Stimulated activated CD4-positive, alpha-beta T cell treated with anti-CD3 and anti-CD28 coated beads, Interleukin-1b, Interleukin-23, amount 100 ng/mL, for 48 hours (primary cell): ENCODE results near the gene ZNF787.

Experiments used
- DNase-seq: peaks from one replicate; pipeline ENCODE4 v3.0.0-alpha.2; 2020

ZNF787 gene

DNA sequence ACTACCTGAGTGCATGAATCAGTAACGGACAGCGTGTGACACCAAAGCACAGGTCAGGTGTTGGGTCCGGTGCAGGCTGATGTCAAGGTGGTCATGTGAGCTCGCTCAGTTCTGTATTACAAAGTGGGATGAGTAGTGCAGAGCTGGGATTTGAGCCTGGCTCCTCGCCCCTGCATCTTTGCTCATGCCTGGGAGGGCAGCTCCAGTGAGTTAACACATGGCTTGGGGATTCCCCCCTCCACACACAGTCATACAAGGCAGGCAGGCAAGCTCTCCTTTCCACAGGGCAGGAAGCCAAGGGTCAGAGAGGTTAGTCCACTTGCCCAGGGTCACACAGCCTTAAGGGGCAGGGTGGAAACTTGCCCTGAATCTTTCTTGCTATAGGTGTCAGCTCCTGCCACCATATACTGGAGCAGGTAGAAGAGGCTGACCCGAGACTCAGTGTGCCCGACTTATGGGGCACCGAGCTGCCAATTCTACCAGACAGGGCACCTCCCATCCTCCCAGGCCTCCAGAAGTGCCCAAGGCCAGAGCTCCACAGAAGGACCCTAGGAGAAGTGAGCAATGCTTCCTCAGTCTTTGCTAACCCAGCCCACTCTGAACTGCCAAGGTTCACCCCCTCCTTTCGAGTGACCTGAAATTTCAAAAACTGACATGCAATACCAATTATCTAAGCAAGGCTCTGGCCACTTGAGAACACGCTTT, 35.4 kb downstream of the ZNF787 start:
- DNase-seq = no peak

DNA sequence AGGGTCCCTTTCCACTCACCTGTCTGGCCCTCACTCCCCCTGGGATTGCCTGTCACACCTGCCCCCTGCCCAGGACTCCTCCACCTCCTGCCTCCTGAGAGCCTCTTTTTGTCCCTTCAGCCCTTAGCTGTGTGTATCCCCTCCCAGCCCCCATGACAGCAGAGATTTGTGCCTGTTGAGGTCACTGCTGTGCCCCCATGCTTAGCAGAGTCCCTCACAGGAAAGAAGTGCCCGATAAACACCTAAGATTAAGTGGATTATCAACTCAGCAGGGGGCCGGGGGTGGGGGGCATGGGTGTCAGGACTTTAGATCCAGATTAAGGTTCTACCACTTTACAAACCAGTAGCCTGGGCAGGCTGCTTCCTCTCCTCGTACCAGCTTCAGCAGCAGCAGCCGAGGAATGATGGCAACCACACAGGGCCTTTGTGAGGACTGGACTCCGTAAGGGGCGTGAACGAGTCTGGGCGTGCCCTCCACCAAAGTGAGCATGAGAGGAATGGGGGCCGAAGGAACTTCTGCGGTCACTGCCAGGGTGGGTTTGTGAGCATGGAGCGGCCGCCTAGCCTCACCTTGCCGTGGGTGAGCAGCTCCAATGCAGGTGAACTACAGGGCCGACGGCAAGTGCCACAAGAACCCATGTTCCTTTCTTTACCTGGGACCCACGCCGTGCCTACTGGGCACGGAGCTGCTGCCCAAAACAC, 36.1 kb downstream of the ZNF787 start:
- DNase-seq = no peak

DNA sequence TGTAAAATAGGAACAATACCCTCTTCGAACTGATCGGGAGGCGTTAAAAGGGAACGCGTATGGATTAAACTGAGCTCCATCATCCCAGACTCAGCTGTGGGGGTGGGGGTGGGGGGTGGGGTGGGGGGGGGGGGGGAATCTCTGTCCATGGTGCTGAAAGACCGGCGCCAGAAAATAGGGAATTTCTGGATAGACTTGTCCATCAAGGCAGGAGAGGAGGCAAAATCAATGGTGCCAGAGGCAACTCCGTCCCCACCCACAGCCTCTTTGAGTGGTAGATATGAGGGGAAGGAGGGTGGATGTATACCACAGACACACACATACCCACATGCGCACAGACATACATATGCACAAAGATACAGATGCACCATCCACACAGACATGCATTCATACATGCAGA, 37.4 kb downstream of the ZNF787 start:
- DNase-seq = no peak

DNA sequence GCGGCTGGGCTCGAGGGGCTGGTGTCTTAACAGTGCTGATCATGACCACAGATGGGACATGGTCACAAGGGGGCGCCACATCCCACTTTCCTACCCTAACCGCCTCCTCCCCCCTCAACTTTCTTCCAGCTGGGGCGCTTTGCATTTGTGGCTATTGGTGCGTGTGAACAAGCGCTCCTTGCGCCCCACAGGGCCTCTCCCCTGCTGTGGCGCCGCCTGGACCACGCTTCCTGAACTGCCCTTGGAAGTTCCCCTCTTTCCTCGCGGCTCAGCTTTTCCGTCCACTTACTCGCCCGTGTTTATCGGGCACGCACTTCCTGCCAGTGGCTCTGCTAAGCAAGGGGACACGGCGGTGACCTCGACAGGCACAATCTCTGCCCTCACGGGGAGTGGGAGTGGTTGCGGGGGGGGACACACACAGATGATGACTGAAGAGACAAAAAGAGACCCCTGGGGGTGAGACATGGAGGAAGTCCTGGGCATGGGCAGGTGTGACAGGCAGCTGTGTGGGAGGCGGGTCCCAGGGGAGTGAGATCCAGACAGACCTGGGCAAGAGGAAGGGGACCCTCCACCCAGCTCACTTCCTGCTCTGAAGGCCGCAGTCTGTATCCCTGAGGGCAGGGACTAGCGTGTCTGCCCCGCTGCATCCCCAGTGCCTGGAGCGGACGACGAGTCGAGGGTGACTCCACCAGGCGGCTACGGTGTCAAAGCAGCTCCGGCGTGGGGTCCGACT, 40.3 kb downstream of the ZNF787 start:
- DNase-seq = peak; percentile 70

DNA sequence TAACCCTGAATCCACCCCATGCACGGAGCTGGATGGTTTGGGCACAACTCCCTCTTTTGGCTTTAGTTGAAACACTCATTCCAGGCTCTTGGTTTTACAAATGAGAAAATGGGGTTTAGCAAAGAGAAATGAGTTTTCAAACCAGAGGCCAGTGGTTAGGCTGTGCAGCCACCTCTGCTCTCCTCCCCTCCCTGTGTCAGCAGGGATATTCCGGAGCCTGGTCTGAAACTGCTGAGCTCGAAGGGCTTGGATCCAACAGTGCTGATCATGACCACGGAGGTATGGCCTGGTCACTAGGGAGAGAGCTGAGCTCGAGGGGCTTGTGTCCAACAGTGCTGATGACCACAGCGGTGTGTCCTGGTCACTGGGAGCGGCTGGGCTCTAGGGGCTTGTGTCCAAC, 41.5 kb downstream of the ZNF787 start:
- no peak for DNase-seq

DNA sequence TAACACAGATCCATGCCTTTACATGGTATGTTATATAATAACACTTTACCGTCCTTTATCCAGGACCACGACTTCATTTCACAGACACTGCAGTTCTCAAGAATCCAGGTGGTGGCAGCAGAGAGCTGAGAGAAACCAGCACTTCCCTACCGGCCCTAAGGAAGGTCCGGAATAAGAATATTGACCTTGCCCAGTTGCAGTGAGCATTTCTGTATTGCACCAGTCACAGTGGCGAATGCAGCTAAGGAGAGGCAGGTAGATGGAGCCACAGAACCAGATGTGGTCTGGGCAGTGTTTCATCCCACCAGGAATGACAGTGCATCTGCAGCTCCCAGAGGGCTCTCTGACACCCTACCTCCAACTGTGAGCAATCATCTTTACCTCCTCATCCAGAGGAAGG, 44.6 kb downstream of the ZNF787 start:
- no peak for DNase-seq

DNA sequence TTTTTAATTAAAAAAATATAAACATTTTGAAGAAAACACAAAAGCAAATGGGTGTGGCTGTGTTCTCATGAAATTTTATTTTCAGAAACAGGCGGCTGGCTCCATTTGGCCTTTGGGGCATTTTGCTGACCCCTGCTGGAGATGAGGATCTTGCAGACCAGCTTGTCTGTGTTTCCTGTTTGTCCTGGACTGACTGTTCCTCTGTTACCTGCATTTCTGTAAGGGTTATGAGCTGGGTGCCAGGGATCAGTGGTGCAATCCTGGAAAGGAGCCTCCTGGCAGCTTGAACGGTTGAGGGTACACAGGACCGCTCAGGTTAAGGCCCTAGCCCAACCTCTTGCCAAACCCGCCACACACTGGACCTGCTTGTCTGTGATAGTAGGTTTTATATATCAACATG, 49.9 kb downstream of the ZNF787 start:
- DNase-seq = no peak

DNA sequence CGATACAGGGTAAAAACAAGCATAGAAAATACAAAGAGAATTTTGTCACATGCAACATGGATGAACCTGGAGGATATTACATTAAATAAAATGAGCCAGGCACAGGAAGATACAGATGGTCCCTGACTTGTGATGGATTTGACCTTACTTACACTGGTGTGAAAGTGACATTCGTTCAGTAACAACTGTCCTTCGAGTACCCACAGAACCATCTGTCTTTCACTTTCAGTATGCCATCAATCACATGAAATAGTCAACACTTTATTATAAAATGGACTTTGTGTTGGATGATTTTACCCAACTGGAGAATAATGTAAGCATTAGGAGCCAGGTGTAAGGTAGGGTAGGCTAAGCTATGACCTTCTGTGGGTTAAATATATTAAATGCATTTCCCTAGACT, 51.5 kb downstream of the ZNF787 start:
- no peak for DNase-seq

DNA sequence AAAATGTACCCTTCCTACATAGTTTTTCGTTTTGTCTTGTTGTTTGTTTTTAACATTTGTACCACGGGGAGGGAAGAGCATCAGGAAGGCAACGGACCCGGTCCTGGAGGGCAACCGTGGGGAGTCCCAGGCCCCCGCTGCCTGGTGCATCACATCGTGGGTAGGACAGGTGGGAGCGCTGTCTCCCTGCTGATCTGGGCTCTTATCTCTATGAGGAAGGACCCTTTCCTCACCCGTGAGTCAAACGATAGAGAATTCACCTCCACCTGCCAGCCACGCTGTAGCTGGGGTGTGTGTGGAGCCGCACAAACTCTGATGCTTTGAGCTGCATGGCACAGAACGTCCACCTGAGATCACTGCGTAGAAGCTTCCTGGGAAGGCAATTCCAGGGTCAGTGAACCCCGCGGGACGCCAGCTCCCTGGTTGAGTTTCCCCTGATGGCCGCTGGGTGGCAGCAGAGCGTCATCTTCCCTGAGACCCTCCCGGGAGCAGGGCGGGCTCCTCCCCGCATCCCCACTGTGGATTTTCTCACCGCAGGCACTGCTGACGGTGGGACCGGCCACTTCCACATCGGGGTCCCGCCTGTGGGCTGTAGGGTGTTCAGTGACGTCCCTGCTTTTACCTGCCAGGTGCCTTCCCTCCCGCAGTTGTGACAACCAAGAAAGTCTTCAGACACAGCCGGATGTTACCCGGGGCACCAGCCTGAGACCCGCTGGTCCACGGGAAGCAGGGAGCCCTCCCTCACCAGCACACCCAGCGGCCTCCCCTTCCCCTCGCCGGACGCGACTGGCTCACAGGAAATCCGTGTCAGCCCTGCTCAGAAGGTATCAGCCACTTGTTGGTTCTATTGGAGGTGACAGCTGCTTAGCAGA, 54.7 kb downstream of the ZNF787 start:
- DNase-seq = peak; percentile 56

DNA sequence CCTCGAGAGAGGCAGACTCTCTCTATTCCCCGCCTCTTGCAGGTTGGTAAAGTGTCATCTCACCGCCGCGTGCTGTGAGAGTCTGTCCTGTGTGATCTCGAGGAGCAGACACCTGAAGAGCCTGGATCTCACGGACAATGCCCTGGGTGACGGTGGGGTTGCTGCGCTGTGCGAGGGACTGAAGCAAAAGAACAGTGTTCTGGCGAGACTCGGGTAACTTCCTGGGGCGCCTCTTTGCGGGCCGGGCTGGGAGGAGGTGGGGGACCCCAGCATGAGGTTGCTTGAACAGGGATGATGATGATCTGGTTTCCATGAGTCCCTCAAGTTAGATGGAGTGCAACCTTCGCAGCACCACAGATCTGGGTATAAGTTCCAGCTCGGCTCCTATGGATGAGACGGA, 67.5 kb downstream of the ZNF787 start:
- DNase-seq = no peak
